ENCODE results near the gene HOXC10. TPM values are rescaled to one million over a fixed set of nuclear protein-coding genes. Genes with fewer than 3 reads are reported as not detected.

Gene HOXC10
- total and polyA plus RNA-seq, 2 donors (not counting 3 experiments of a cell fraction or from before 2014, with no cell fraction given), result 0.18 TPM; not detected in 1

DNA sequence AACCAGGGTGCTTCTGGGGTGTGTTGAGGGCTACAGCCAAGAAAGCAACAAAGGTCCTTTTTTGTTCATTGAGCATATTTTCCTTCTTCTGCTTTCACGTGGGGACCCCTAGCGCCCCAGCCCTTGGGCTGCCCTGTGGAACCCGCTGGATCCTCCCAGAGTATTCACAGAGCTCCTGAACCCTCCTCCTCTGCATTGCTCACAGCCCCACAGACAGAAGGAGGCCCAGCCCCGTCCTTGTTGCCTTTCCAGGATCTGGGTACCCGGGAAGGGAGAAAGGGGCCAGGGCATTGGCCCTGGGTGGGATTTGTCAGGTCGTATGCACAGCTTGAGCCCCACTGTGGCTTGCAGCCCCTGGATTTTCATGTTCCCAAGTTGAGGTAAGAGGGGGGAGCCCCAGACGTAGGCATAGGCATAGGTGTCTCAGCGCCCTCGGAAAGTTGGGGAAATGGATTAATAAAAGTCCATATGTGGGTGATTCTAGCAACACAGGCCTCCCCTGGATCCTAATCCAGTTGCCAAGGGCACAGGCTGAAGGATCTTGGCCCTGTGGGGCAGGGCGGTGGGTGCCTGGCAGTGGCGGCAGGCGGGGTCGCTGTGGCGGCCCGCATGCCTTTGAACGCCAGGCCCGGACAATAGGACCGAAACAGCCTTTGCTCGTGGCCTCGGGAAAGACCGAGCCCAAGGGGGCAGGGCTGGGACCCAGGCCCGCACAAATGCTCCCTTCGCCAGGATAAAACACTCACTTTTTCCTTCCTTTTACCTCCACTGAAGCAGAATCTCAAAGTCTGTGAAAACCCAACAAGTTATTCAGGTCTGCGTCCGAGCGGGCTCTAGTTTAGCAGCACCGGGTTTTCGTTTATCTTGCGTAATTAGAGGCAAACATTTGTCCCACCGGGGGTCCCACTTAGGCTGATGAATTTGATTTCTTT is 3.0 kb upstream of the HOXC10 start:
- dilution Hi-C loops (cut with MboI; ENCODE audit: extremely low pct_ligation_motif_present, low sequenced_read_pairs) (no loop called here), intact Hi-C loops (cut with micrococcal nuclease) (no loop called here)
- H3K4me3 ChIP-seq (replicated peaks in 1 of 3; ENCODE audit: insufficient read depth in 1 of 3, low read depth in 1 of 3, low read length in 3 of 3), result no peak overlapping the region
- CTCF ChIA-PET, result interaction anchor here (1.5 kb wide), 1 partner anchor 9 kb away, joined by 3 read pairs; no protein-coding TSS in a partner anchor
- no peak overlapping the region for H3K9ac ChIP-seq (replicated peaks; ENCODE audit: extremely low read depth, insufficient read depth, low read length)
- no peaks in the 10 kb centered on the region for H3K36me3 ChIP-seq (ENCODE audit: control insufficient read depth in 2 of 2, extremely low read depth in 1 of 2, insufficient read depth in 2 of 2, low read length in 2 of 2)
- H4K20me1 ChIP-seq (replicated peaks; ENCODE audit: control insufficient read depth, extremely low read depth, insufficient read depth, low read length), result no peaks in the 10 kb centered on the region
- H3K4me2 ChIP-seq (ENCODE audit: insufficient read depth, low read length), result no peak overlapping the region
- no peaks in the 10 kb centered on the region for H3K9me3 ChIP-seq (replicated peaks; ENCODE audit: control insufficient read depth, insufficient read depth, low read length)
- no peak overlapping the region for H3K27ac ChIP-seq (ENCODE audit: insufficient read depth, low read depth, low read length)
- no peaks in the 10 kb centered on the region for H3K9me1 ChIP-seq (replicated peaks; ENCODE audit: control insufficient read depth, extremely low read depth, insufficient read depth, low read length)
- H2AFZ ChIP-seq (ENCODE audit: low read depth, low read length), result no peak overlapping the region
- POLR2A ChIA-PET, result no interaction called here
- peaks cover 86 to 91% of the 10 kb centered on the region in 2 experiments for H3K27me3 ChIP-seq (ENCODE audit: control insufficient read depth in 2 of 2, insufficient read depth in 2 of 2, low read length in 2 of 2)
- H3K4me1 ChIP-seq (ENCODE audit: control insufficient read depth, extremely low read depth, insufficient read depth, low read length), result no peaks in the 10 kb centered on the region
- H3K79me2 ChIP-seq (ENCODE audit: control insufficient read depth, insufficient read depth, low read length), result no peaks in the 10 kb centered on the region
- DNase-seq (ENCODE audit: low read depth, low spot score) (no peak), FAIRE-seq (no peak)
- TF ChIP-seq POLR2AphosphoS5 (IDR thresholded peaks at IDR 0.05; ENCODE audit: insufficient read depth, low read depth, low read length) (no peak), MYC (IDR thresholded peaks at IDR 0.05; ENCODE audit: low read depth, low read length) (no peak), EZH2 (IDR thresholded peaks at IDR 0.05; ENCODE audit: borderline replicate concordance, low read depth, low read length, severe bottlenecking) (peak; percentile 75)
- BruUV-seq (replicated peaks), result no TSS peak

DNA sequence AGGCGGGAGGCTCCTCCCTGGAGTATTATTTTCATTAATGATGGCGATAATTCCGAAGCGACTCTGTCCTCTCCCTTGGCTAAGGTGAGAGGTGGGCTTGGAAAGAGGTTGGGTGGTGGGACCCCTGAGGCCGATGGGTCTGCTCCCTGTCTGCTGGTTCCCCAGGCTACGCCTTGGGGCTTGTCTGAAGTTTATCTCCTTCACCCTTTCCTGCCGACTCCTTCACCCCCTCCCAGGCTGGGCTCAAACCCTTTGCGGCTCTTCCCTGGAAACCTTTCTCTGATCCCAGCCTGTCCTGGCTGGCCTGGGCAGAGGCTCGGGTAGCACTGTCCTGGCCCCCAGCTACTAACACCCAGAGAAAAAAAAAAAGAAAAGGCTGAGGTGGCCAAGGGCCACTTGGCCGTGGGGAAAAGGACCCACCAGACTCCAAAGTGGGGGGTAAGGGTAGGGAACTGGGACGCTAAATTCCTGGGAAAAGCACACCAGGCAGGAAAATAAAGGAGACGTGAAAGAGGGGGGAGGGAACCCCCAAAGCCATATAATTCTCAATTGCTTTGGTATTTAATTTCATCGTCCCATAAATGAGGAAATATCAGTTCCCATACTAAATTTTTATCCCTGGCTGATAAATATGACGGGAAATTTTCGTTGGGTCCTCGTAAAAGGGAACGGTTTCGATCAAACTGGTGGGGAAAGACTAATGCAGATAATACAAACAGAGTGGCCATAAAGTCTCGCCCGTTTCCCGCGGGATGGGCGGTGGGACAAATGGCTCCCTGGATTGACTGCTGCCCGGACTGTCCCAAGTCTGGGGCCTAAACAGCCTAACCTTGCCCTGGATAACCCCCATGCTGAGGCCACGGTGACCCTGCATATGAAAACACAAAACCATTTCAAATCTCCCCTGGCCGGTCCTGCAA is 2.0 kb upstream of the HOXC10 start:
- H3K9ac ChIP-seq (replicated peaks; ENCODE audit: extremely low read depth, insufficient read depth, low read length), result no peak overlapping the region
- no peak for TF ChIP-seq EZH2 (IDR thresholded peaks at IDR 0.05; ENCODE audit: borderline replicate concordance, low read depth, low read length, severe bottlenecking)
- no peak for TF ChIP-seq GATA2 (IDR thresholded peaks at IDR 0.05; ENCODE audit: insufficient read depth, insufficient read length, low read depth, low read length)
- no peak for TF ChIP-seq FOS (IDR thresholded peaks at IDR 0.05; ENCODE audit: borderline replicate concordance, insufficient read depth, low read length)
- TF ChIP-seq POLR2A (IDR thresholded peaks at IDR 0.05; ENCODE audit: low read depth, low read length), result no peak
- H3K9me3 ChIP-seq (replicated peaks; ENCODE audit: control insufficient read depth, insufficient read depth, low read length), result no peaks in the 10 kb centered on the region
- dilution Hi-C loops (cut with MboI; ENCODE audit: extremely low pct_ligation_motif_present, low sequenced_read_pairs) (no loop called here), intact Hi-C loops (cut with micrococcal nuclease) (no loop called here)
- FAIRE-seq (no peak), DNase-seq (ENCODE audit: low read depth, low spot score) (no peak)
- no peak overlapping the region for H3K4me3 ChIP-seq (replicated peaks in 1 of 3; ENCODE audit: insufficient read depth in 1 of 3, low read depth in 1 of 3, low read length in 3 of 3)
- BruUV-seq (replicated peaks), result no TSS peak
- ChIA-PET CTCF (no interaction called here), POLR2A (no interaction called here)
- H3K36me3 ChIP-seq (ENCODE audit: control insufficient read depth in 2 of 2, extremely low read depth in 1 of 2, insufficient read depth in 2 of 2, low read length in 2 of 2), result no peaks in the 10 kb centered on the region
- no peak overlapping the region for H3K4me2 ChIP-seq (ENCODE audit: insufficient read depth, low read length)
- no peaks in the 10 kb centered on the region for H4K20me1 ChIP-seq (replicated peaks; ENCODE audit: control insufficient read depth, extremely low read depth, insufficient read depth, low read length)
- no peak overlapping the region for H2AFZ ChIP-seq (ENCODE audit: low read depth, low read length)
- no peaks in the 10 kb centered on the region for H3K9me1 ChIP-seq (replicated peaks; ENCODE audit: control insufficient read depth, extremely low read depth, insufficient read depth, low read length)
- peaks cover 86 to 91% of the 10 kb centered on the region in 2 experiments for H3K27me3 ChIP-seq (ENCODE audit: control insufficient read depth in 2 of 2, insufficient read depth in 2 of 2, low read length in 2 of 2)
- H3K27ac ChIP-seq (ENCODE audit: insufficient read depth, low read depth, low read length), result no peak overlapping the region
- no peaks in the 10 kb centered on the region for H3K4me1 ChIP-seq (ENCODE audit: control insufficient read depth, extremely low read depth, insufficient read depth, low read length)
- no peaks in the 10 kb centered on the region for H3K79me2 ChIP-seq (ENCODE audit: control insufficient read depth, insufficient read depth, low read length)

All from endothelial cell of umbilical vein (primary cell).